Chondrocyte (in vitro differentiated cells): ENCODE measurements around the gene AHDC1. TPM values are rescaled to one million over a fixed set of nuclear protein-coding genes. Genes with fewer than 3 reads are reported as not detected.

ENCODE experiments used
- DNase-seq: peaks from one replicate; pipeline ENCODE4 v3.0.0; 2021; ENCODE audit warnings: mixed read lengths, low spot score
- H3K27ac Mint-ChIP-seq: one replicate; pipeline ENCODE4 v1.8.0; 2021; ENCODE audit warnings: mild to moderate bottlenecking, moderate library complexity, mixed read lengths; ENCODE audit not compliant: unreplicated experiment
- H3K27me3 Mint-ChIP-seq: 2 replicates; pipeline ENCODE4 v1.8.0; 2021; ENCODE audit warnings: low read depth, mixed read lengths
- H3K36me3 Mint-ChIP-seq: 2 replicates; pipeline ENCODE4 v1.8.0; 2021; ENCODE audit warnings: low read depth, mixed read lengths
- H3K4me1 Mint-ChIP-seq: 2 replicates; pipeline ENCODE4 v1.8.0; 2021; ENCODE audit warnings: low read depth, mild to moderate bottlenecking, mixed read lengths
- H3K4me3 Mint-ChIP-seq: one replicate; pipeline ENCODE4 v1.8.0; 2021; ENCODE audit warnings: mild to moderate bottlenecking, moderate library complexity, mixed read lengths; ENCODE audit not compliant: unreplicated experiment
- H3K9me3 Mint-ChIP-seq: 2 replicates; pipeline ENCODE4 v1.8.0; 2021; ENCODE audit warnings: low read depth, mixed read lengths
- total RNA-seq: library from RNA; stranded (reverse); gene quantifications from 3 replicates; pipeline ENCODE4 v1.2.1, GENCODE V29; 2021
- TF ChIP-seq, protein P1 (sequence below): fragments of 200-600 bp; sonication (generic); IDR thresholded peaks from 2 replicates; pipeline ENCODE4 v1.5.0; 2021; ENCODE audit warnings: antibody characterized with exemption, mild to moderate bottlenecking, moderate library complexity

AHDC1 gene
- total RNA-seq, 1 donor from 2014 or later, result 61.8 TPM

- DNase-seq, result no peak
- Mint-ChIP-seq H3K36me3 (no peaks in the 10 kb centered on the region), H3K4me1 (no peaks in the 10 kb centered on the region), H3K9me3 (no peaks in the 10 kb centered on the region), H3K27ac (no peak overlapping the region), H3K4me3 (no peak overlapping the region), H3K27me3 (peaks cover 7% of the 10 kb centered on the region)
- TF ChIP-seq, protein P1, sequence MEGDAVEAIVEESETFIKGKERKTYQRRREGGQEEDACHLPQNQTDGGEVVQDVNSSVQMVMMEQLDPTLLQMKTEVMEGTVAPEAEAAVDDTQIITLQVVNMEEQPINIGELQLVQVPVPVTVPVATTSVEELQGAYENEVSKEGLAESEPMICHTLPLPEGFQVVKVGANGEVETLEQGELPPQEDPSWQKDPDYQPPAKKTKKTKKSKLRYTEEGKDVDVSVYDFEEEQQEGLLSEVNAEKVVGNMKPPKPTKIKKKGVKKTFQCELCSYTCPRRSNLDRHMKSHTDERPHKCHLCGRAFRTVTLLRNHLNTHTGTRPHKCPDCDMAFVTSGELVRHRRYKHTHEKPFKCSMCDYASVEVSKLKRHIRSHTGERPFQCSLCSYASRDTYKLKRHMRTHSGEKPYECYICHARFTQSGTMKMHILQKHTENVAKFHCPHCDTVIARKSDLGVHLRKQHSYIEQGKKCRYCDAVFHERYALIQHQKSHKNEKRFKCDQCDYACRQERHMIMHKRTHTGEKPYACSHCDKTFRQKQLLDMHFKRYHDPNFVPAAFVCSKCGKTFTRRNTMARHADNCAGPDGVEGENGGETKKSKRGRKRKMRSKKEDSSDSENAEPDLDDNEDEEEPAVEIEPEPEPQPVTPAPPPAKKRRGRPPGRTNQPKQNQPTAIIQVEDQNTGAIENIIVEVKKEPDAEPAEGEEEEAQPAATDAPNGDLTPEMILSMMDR, result no peak
Observed at GRCh38 chr1:27614625-27615344, 10.8 kb upstream of the AHDC1 start.

GRCh38 chr1:27614043-27614624 is 10.2 kb upstream of the AHDC1 start:
- Mint-ChIP-seq H3K9me3 (no peaks in the 10 kb centered on the region), H3K27ac (no peak overlapping the region), H3K27me3 (peaks cover 7% of the 10 kb centered on the region), H3K4me3 (no peak overlapping the region), H3K4me1 (no peaks in the 10 kb centered on the region), H3K36me3 (no peaks in the 10 kb centered on the region)
- DNase-seq, result no peak
- TF ChIP-seq, protein P1, result no peak

- DNase-seq, result no peak
- Mint-ChIP-seq H3K4me1 (peaks cover under 1% of the 10 kb centered on the region), H3K27me3 (peaks cover 7% of the 10 kb centered on the region), H3K36me3 (no peaks in the 10 kb centered on the region), H3K27ac (no peak overlapping the region), H3K4me3 (no peak overlapping the region), H3K9me3 (no peaks in the 10 kb centered on the region)
- TF ChIP-seq, protein P1, result no peak
Observed at GRCh38 chr1:27612718-27613117, 8.8 kb upstream of the AHDC1 start.

- DNase-seq, result no peak
- Mint-ChIP-seq H3K27ac (no peak overlapping the region), H3K36me3 (no peaks in the 10 kb centered on the region), H3K9me3 (no peaks in the 10 kb centered on the region), H3K4me3 (no peak overlapping the region), H3K4me1 (peaks cover 14% of the 10 kb centered on the region), H3K27me3 (peaks cover 7% of the 10 kb centered on the region)
- TF ChIP-seq, protein P1, result no peak
Observed at GRCh38 chr1:27611450-27611849, 7.5 kb upstream of the AHDC1 start.

- Mint-ChIP-seq H3K27me3 (peaks cover 7% of the 10 kb centered on the region), H3K4me1 (peaks cover 21% of the 10 kb centered on the region), H3K4me3 (no peak overlapping the region), H3K36me3 (no peaks in the 10 kb centered on the region), H3K27ac (no peak overlapping the region), H3K9me3 (no peaks in the 10 kb centered on the region)
- no peak for DNase-seq
- TF ChIP-seq, protein P1, result no peak
Observed at GRCh38 chr1:27609618-27610240, 5.8 kb upstream of the AHDC1 start.
